MM.1S (cell line): ENCODE data around the gene SCUBE1.

Experiments
- DNase-seq: peaks from one replicate; pipeline ENCODE4 v3.0.0-alpha.2; 2015
- H2AFZ ChIP-seq: fragments of 300-600 bp; sonication (generic); 2 replicates; pipeline ENCODE4 v1.6.0; 2016; ENCODE audit warnings: antibody characterized with exemption, low read length
- H3F3A ChIP-seq: fragments of 300-600 bp; sonication (generic); 2 replicates; pipeline ENCODE4 v1.6.1; 2016; ENCODE audit warnings: mild to moderate bottlenecking, antibody characterized with exemption, low read length, moderate library complexity, mixed read lengths; ENCODE audit not compliant: insufficient read depth
- H3K27ac ChIP-seq: fragments of 300-600 bp; sonication (generic); 2 replicates; pipeline ENCODE4 v1.5.1; 2016; ENCODE audit warnings: mild to moderate bottlenecking, low read length
- H3K27me3 ChIP-seq: fragments of 300-600 bp; sonication (generic); replicated peaks from 2 replicates; pipeline ENCODE4 v1.6.0; 2016; ENCODE audit warnings: low read length; ENCODE audit not compliant: insufficient read depth
- H3K36me3 ChIP-seq: fragments of 300-600 bp; sonication (generic); replicated peaks from 2 replicates; pipeline ENCODE4 v1.6.1; 2016; ENCODE audit warnings: mild to moderate bottlenecking, low read length, mixed read lengths; ENCODE audit not compliant: insufficient read depth
- H3K4me1 ChIP-seq: fragments of 300-600 bp; sonication (generic); 2 replicates; pipeline ENCODE4 v1.6.1; 2016; ENCODE audit warnings: low read length, mixed read lengths
- H3K4me2 ChIP-seq: fragments of 300-600 bp; sonication (generic); 2 replicates; pipeline ENCODE4 v1.6.0; 2016; ENCODE audit warnings: low read depth, low read length
- H3K4me3 ChIP-seq: fragments of 300-600 bp; sonication (generic); 2 replicates; pipeline ENCODE4 v1.5.1; 2016; ENCODE audit warnings: low read length, mixed read lengths
- H3K79me2 ChIP-seq: fragments of 300-600 bp; sonication (generic); 2 replicates; pipeline ENCODE4 v1.6.1; 2016; ENCODE audit warnings: mixed run types, low read length, mixed read lengths
- H3K9ac ChIP-seq: fragments of 300-600 bp; sonication (generic); 2 replicates; pipeline ENCODE4 v1.6.1; 2016; ENCODE audit warnings: low read length, mixed read lengths
- H3K9me2 ChIP-seq: fragments of 300-600 bp; sonication (generic); replicated peaks from 2 replicates; pipeline ENCODE4 v1.6.1; 2016; ENCODE audit warnings: mild to moderate bottlenecking, low read length, mixed read lengths; ENCODE audit not compliant: insufficient read depth
- H3K9me3 ChIP-seq: fragments of 300-600 bp; sonication (generic); replicated peaks from 2 replicates; pipeline ENCODE4 v1.6.1; 2016; ENCODE audit warnings: mild to moderate bottlenecking, low read length, mixed read lengths; ENCODE audit not compliant: insufficient read depth
- H4K20me1 ChIP-seq: fragments of 300-600 bp; sonication (generic); 2 replicates; pipeline ENCODE4 v1.6.1; 2016; ENCODE audit warnings: mild to moderate bottlenecking, low read length, moderate library complexity, mixed read lengths; ENCODE audit not compliant: insufficient read depth
- EZH2 ChIP-seq: fragments of 300-600 bp; sonication (generic); optimal IDR thresholded peaks from 2 replicates; pipeline ENCODE3; 2017; ENCODE audit warnings: low read depth, mild to moderate bottlenecking, antibody characterized with exemption, low read length, mixed read lengths
- EZH2phosphoT487 ChIP-seq: fragments of 300-600 bp; sonication (generic); IDR thresholded peaks from 2 replicates; pipeline ENCODE4 v1.6.1; 2018; ENCODE audit warnings: antibody characterized with exemption, low read length
- TF ChIP-seq, protein P1 (sequence below): fragments of 300-600 bp; sonication (generic); IDR thresholded peaks from 2 replicates; pipeline ENCODE4 v1.5.1; 2016; ENCODE audit warnings: antibody characterized with exemption, low read length, mixed read lengths

SCUBE1 gene

GRCh38 chr22:43157874-43158546 lies 185.2 kb downstream of the SCUBE1 start:
- H3K4me1 ChIP-seq, result no peaks in the 10 kb centered on the region

DNA sequence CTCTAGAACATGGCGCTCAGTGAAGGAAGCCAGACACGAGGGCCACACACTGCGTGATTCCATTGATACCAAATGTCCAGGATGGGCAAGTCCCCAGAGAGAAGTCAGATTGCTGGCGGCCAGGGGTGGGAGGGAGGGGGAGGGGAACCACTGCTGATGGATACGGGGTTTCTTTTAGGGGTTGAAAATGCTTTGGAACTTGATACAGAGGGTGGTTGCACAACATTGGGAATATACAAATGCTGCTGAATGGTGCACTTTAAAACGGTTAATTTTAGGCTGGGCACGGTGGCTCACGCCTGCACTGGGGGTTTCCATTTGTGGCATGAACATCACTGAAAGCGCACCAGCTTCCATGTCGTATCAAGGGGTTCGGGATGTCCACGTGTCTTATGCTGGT lies 186.8 kb downstream of the SCUBE1 start:
- Histone ChIP-seq H3K36me3 (no peaks in the 10 kb centered on the region), H3K4me1 (no peaks in the 10 kb centered on the region), H3F3A (no peaks in the 10 kb centered on the region), H3K9me2 (no peaks in the 10 kb centered on the region), H3K4me3 (no peak overlapping the region), H3K27me3 (no peaks in the 10 kb centered on the region), H2AFZ (no peak overlapping the region), H3K9me3 (no peaks in the 10 kb centered on the region), H3K27ac (no peak overlapping the region), H4K20me1 (no peaks in the 10 kb centered on the region), H3K79me2 (peaks cover 4% of the 10 kb centered on the region), H3K4me2 (no peak overlapping the region), H3K9ac (no peak overlapping the region)
- no peak for TF ChIP-seq EZH2phosphoT487
- TF ChIP-seq, protein P1, sequence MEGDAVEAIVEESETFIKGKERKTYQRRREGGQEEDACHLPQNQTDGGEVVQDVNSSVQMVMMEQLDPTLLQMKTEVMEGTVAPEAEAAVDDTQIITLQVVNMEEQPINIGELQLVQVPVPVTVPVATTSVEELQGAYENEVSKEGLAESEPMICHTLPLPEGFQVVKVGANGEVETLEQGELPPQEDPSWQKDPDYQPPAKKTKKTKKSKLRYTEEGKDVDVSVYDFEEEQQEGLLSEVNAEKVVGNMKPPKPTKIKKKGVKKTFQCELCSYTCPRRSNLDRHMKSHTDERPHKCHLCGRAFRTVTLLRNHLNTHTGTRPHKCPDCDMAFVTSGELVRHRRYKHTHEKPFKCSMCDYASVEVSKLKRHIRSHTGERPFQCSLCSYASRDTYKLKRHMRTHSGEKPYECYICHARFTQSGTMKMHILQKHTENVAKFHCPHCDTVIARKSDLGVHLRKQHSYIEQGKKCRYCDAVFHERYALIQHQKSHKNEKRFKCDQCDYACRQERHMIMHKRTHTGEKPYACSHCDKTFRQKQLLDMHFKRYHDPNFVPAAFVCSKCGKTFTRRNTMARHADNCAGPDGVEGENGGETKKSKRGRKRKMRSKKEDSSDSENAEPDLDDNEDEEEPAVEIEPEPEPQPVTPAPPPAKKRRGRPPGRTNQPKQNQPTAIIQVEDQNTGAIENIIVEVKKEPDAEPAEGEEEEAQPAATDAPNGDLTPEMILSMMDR, result no peak
- DNase-seq, result no peak

More at GRCh38 chr22:43157874-43158546, 185.2 kb downstream of the SCUBE1 start:
- no peaks in the 10 kb centered on the region for H3K9me3 ChIP-seq
- no peaks in the 10 kb centered on the region for H3K36me3 ChIP-seq
- DNase-seq, result no peak
- H3K9me2 ChIP-seq, result no peaks in the 10 kb centered on the region
- H3K4me3 ChIP-seq, result no peak overlapping the region
- no peaks in the 10 kb centered on the region for H3F3A ChIP-seq
- no peak overlapping the region for H2AFZ ChIP-seq
- H3K27ac ChIP-seq, result no peak overlapping the region
- TF ChIP-seq, protein P1, result no peak
- TF ChIP-seq EZH2phosphoT487 (no peak), EZH2 (no peak)
- H4K20me1 ChIP-seq, result no peaks in the 10 kb centered on the region
- H3K4me2 ChIP-seq, result no peak overlapping the region
- H3K9ac ChIP-seq, result no peak overlapping the region
- H3K27me3 ChIP-seq, result no peaks in the 10 kb centered on the region
- H3K79me2 ChIP-seq, result no peaks in the 10 kb centered on the region

DNA sequence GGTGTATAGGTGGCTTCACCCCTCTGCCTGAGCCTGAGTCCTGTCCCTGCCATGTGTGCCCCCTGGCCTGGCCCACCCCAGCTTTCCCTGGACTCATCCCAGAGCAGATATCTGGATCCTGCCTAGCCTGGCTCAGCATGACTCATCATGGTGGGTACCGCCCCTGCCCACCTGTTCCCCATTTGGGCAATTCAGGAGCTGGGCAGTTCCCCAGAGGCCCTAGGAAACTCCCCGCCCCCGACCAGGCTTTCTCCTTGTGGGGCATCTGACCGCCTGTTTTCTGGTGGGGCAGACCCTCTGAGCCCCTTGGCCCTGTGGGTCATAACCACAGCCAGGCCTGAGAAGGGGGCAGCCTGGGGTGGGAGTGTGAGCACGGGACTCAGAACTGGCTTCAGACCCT lies 187.4 kb downstream of the SCUBE1 start:
- DNase-seq, result no peak
- Histone ChIP-seq H2AFZ (no peak overlapping the region), H3K9me2 (no peaks in the 10 kb centered on the region), H3K9me3 (no peaks in the 10 kb centered on the region), H3K27ac (no peak overlapping the region), H3K4me1 (0 out of 2 replicates have a peak, but pooled peaks cover 3% of the 10 kb centered on the region), H3F3A (no peaks in the 10 kb centered on the region), H3K36me3 (no peaks in the 10 kb centered on the region), H3K9ac (no peak overlapping the region), H3K4me3 (no peak overlapping the region), H3K27me3 (no peaks in the 10 kb centered on the region), H3K4me2 (no peak overlapping the region), H4K20me1 (no peaks in the 10 kb centered on the region), H3K79me2 (peaks cover 4% of the 10 kb centered on the region)
- TF ChIP-seq EZH2phosphoT487 (no peak), EZH2 (no peak)
- TF ChIP-seq, protein P1, result no peak
